EH (cell line): ENCODE data around the gene DST.

Experiments
- DNase-seq: peaks from one replicate; pipeline ENCODE4 v3.0.0-alpha.2; 2015; ENCODE audit warnings: low read depth

Gene DST

GRCh38 chr6:56535626-56536025 lies 107.1 kb downstream of the DST start:
- no peak for DNase-seq

DNA sequence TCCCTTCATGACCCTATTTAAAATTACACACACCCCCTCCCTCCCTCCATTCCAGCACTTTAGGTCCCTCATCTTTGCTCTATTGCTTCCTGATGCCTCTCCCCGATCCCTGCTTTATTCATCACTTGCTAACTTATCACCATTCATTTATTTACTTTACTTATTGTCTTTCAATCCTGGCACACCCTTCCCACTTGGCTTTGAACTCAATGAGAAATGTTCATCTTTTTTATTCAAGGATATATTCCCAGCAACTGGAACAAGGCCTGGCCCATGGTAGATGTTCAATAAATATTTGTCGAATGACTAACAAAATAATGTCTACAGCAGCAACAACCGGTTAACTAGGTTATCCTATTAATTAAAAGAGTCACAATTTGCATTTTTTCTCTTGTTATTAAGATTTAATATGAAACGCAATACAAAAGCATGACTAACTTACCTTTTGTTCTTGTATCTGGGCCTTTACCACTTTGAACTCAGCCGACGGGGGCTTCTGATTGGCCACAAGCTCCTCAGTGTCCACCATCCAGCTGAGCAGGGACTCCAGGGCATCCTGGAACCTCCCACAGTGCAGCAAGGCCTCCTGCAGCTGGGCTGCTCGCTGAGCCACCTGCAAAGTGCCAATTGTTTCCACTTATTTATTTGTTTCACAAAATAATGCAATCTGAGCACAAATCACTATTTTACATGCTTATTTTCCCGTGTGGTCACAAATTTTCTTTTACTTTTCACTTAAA lies 107.8 kb downstream of the DST start:
- DNase-seq, result no peak

GRCh38 chr6:56532766-56533551 lies 109.7 kb downstream of the DST start:
- DNase-seq, result no peak

- DNase-seq, result no peak
Observed at GRCh38 chr6:56531839-56532595, 110.7 kb downstream of the DST start.

DNA sequence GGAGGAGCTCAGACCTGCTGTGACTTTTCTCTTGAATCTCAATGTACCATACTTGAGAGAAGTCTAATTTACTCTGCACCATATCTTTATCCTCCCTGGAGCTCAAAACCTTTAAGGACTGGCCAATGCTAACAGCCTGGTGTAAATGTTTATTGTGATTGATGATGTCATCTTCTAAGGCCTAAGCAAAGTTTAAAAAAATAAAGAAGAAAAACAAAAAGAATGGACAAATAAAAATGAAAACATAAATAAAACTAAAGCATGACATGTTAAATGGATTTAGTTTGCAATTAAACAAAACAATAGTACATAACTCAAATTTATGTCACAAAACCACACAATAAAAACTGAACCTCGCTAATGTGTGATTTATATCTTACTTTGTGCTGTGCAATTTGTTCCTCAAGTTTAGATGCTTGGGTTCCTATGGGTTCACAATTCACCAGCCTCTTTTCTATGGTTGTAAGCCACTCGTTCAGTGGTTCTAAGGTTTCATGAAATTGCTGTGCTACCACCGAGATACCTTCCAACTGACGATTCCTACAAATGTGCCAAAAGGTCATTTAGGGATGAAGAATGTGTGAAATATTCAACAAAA lies 113.0 kb downstream of the DST start:
- peak; percentile 61 for DNase-seq

DNA sequence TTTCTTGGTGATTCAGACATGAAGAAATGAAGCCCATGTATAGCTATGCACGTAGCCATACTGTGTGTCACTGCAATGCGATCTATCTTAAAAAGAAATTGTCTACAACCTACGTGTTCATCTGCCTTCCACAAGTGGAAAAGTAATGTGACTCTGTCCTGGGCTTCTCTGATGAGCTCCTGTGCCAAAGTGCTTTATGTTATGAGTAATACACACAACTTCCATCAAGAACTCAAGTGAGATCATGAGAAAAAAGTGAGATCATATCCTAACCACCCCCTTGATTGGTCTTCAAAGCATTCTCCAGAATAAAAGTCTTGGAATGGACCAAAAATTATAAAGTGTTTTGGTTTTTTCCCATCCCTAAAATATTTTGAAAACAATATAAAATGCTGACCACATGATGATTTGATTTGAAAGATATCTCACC lies 114.3 kb downstream of the DST start:
- peak; percentile 97 for DNase-seq

DNA sequence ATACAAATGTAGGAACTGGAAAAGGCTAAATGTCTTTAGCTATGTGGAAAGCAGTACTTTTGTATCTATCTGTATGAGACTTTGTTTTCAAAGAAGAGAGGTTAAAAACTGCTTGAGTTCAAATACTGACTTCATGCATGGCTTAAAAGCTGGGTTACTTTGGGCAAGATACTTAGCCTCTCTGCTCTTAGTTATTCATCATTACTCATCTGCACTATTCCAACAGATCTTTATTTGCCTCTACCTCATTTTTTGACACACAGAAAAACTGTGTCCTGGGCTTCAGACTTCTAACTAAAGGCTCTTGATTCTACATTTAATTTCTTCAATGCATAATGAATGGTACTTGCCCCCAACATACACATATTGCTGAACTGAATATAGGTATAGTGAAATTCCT lies 114.8 kb downstream of the DST start:
- DNase-seq, result peak; percentile 37

- peak; percentile 35 for DNase-seq
Observed at GRCh38 chr6:56526860-56527544, 115.7 kb downstream of the DST start.

DNA sequence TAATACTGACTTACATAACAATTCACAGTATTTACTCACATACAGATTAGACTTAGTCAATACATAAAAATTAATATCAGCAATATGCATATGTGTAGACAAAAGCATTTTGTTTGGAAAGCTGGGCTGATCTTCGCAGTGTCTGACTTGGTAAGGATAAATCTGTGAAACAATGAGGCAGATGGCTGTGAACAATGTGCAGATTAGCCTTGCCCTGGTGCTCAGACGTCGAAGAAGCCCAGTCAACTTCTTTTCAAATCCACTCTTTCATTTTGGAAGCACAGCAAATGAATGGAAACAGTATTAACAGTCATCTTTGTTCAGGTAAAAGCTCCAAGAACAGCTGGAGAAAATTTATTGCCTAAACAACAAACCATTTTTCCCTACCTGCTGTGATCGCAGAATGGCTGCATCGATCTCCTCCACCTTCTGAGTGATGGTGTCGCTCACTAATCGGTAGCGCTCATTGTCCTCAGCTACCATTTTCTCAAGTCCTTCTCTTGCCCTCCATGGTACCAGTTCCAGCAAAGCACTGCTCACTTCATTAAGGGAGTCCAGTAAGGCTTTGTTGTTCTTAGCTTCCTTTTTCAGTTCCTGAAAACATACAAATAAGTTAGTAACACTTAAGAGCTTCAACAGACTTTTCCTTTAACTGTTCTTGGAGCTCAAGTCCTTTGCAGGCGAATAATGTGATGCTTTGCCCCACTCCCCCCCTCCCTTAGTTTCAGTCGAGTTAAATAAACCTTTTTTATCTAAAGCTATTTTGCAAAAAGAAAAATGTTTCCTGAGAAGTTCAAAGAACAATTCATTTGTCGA lies 116.5 kb downstream of the DST start:
- DNase-seq, result no peak

DNA sequence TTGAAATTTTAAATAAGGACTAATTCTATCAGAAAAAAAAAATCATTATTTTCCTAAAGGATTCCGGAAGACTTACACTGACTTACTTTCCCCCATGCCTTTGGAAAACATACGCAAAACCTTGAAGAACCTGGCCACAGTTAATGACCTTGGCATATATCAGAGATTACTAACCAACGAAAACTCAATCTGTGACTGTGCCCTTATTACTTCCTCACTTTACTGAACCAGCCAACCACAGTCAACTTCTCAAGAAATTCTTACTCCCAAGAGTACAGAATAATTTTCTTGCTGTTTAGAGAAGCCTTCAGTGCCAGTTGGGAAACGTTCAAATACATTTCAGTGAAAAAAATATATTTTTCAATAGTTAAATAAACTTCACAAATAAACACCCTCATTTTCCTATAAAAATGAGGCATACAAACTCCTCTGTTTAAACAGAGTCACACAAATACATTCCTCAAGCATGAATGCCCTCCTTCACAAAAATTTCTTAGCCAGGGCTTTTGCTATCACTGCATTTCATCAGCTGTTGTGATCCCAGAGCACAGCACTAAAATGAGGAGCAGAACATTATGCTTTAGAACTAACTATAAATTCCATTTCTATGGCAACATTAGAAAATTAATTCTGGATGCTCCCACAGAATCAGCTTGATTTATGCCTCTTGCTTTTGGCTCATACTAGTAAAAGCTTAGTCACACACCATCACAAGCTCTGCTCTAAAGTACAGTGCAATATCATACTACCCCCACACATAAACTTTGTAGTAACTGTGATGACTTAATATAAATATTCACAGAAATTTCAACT lies 117.6 kb downstream of the DST start:
- peak; percentile 98 for DNase-seq

- no peak for DNase-seq
Observed at GRCh38 chr6:56522495-56523270, 120.0 kb downstream of the DST start.

DNA sequence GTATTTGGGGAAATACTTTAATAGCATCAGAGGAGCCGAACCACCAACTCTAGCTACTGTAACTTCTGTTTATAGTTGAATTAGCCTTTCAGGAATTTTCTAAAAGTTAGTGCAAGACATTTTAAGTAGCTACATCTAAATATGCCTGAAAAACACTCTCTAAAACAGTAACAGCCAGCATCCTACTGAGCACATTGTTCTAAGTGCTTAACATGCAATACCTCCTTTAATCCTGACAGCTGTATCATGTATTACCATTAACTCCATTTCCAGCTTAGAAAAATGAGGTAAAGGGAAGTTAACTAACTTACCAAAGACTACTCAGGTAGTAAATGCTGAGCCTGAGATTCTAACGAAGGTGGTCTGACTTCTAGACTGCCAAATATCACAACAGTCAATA lies 120.7 kb downstream of the DST start:
- DNase-seq, result peak; percentile 16

GRCh38 chr6:56521454-56521853 lies 121.2 kb downstream of the DST start:
- peak; percentile 41 for DNase-seq

DNA sequence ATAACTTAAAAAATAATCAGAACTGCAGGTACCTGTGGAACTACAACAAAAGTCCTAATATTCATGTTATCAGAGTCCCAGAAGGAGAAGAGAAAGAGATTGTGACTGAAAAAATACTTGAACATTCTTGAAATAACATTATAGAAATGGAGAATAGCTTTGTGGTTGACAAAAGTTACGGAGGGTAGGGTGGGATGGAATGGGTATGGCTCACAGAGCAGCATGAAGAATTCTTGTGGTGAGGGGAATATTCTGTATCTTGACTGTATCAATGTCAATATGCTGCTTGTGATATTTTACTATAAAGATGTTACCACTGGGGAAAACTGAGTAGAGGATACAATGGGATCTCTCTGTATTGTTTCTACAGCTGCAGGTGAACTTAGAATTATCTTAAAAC lies 122.5 kb downstream of the DST start:
- peak; percentile 37 for DNase-seq

GRCh38 chr6:56518995-56519767 lies 123.5 kb downstream of the DST start:
- no peak for DNase-seq

DNA sequence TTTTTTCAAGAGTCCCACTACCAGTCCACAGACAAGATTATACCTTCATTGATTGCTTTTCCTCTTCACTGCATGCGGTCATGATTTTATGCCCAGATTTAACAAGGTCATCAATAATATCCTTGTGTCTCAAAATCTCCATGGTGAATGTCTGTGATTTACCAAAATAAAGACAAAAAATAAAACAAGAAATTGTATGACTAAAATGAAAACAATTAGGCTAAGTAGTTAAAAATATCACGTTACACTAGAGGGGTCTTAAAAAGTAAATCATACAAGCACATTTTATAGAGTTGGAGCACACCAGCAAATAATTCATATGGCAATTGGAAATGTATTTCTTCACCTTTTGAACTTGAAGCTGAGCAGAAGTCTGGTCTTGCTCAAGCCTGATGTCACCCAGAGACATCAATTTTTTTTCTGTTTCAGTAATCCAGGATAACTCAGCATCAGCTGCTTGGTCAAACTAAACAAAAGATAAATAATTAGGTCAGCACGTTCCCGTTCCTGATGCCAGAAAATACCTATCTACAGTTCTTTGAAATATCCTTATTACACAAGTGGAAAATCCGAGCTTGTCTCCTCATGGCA lies 125.4 kb downstream of the DST start:
- peak; percentile 52 for DNase-seq

DNA sequence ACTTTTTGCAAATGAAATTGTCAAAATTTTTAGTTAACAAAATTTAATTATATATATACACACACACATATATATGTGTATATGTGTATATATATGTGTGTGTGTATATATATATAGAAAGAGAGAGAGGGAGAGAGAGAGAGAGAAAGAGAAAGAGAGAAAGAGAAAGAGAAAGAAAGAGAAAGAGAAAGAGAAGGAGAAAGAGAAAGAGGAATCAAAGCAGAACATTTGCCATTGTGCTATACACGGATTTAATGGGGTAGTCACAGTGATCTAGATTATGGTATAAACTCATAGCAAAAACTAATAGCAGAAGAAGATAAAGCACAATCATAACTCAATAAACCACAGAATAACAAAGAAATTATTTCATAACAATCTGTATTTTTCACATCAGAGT lies 126.7 kb downstream of the DST start:
- no peak for DNase-seq
